ENCODE measurements around the gene C3AR1.
"Not testable (repeated sequence)": the region's sequence is repeated elsewhere in the genome, so short reads cannot be mapped to it uniquely, and the experiment has no call there.

C3AR1 gene

DNA sequence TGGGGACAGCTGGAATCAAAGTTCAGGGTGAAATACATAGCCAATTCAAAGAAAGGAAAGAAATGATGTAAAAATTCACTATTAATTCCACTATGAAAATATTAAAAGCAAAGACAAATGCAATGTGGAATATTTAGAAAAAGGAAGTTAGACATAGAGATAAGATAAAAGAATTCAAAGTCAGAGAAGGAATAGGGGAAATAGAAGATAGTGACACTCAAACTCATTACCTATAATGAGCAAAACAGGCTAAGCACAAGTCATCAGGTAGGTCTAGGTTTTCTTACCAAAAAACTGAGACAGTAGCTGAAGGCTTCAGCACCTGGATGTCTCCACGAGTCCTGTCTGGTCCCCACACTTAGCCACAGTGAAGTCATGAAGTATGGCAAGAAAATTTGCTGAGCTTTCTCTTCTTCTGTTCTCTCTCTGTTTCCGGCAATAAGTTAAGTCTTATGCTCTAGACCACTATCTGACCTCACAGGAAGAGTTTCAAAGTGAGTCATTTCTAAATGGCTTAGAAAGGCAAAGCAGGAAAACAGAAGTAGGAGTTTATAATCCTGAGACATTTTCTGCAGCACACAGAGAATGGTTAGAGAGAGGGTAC lies at the start of gene C3AR1:
TSS of gene C3AR1 (minus strand) at position 369 of the 604 bp plus-strand sequence. CDS start 6,174 bp downstream, outside the sequence.
- no peak for DNase-seq (ENCODE audit: low read depth in 2 of 2)

- not testable (repeated sequence) for DNase-seq (ENCODE audit: low read depth in 2 of 2)
These were observed 47.0 kb upstream of the C3AR1 start for GRCh38 chr12:8113117-8113516.

- peak; percentile 53 to 55 for DNase-seq (ENCODE audit: low read depth in 2 of 2)
These were observed 42.7 kb upstream of the C3AR1 start for GRCh38 chr12:8108808-8109398.

GRCh38 chr12:8099235-8099634 lies 33.1 kb upstream of the C3AR1 start:
- DNase-seq (ENCODE audit: low read depth in 2 of 2): no peak

DNA sequence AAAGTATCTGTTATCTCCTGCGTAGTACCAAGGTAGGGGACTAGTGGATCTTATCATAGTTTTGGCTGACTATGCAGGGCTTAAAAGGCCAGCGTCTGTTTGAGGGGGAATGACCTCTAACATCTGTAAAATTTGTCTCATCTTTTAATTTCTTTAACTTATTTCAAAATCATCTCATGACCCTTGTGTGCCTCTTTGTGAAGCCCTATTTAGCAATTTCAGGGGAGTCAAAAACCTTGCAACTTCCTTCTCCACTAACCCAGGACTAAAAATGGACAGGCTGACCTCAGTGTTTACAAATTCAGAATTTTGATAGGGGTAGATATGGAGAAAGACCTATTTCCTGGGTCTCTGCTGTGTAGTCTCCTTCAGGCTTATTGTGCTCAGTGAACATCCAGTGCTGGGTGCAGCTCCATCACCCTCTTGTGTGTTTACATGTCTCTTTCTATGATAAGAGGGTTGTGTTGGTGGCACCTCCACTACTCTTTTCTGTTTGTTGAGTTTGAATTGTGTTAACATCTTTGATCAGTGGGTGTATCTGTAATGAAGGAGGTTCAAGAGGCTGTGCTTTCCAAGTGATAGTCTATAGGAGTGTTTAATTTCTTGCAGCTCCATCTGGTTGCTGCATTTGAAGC lies 30.2 kb upstream of the C3AR1 start:
- DNase-seq (ENCODE audit: low read depth in 2 of 2): no peak

- DNase-seq (ENCODE audit: low read depth in 2 of 2): no peak
These were observed 27.1 kb upstream of the C3AR1 start for GRCh38 chr12:8093291-8093690.

DNA sequence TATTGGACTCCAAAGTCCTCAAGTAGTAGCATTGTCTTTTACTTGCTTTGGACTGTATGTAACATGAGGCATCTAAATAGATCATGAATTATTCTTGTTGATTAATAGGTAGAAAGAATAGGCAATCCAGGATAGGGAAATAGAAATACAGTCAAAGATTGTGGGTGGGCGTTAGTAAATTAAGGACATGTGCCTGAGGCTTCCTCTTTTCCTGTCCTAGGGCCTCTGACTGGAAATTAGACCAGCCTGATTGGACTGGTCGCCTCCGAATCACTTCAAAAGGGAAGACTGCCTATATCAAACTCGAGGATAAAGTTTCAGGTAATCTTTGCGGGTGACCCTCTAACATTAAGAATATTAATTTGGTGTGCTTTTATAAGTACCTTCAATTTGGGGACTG lies 23.6 kb upstream of the C3AR1 start:
- DNase-seq (ENCODE audit: low read depth in 2 of 2): no peak

DNA sequence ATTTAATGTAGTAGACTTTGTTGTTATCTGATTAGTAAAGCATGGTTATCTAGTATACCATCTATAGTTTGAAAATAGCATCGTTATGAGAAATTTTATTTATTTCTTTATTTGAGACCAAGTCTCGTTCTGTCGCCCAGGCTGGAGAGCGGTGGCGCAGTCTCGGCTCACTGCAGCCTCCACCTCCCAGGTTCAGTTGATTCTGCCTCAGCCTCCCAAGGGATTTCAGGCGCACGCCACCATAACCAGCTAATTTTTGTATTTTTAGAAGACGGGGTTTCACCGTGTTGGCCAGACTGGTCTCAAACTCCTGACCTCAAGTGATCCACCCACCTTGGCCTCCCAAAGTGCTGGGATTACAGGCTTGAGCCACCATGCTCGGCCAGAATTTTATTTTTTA lies 23.1 kb upstream of the C3AR1 start:
- not testable (repeated sequence) for DNase-seq (ENCODE audit: low read depth in 2 of 2)

DNA sequence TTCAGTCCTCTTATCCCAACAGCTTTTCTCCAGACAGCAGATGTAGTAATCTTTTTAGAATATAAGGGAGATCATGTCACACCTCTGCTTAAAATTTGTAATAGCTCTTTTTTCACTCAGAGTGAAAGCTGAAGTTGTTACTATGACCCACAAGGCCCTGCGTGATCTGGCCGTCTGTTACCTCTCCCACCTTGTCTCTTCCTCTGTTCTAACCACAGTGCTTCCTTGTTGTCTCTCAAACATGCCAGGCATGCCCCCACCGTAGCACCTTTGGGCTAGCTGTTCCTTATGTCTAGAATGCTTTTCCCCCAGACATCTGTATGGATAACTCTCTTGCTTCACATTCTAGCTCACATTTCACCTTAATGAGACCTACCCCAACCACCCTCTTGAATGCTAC lies 22.4 kb upstream of the C3AR1 start:
- no peak for DNase-seq (ENCODE audit: low read depth in 2 of 2)

DNA sequence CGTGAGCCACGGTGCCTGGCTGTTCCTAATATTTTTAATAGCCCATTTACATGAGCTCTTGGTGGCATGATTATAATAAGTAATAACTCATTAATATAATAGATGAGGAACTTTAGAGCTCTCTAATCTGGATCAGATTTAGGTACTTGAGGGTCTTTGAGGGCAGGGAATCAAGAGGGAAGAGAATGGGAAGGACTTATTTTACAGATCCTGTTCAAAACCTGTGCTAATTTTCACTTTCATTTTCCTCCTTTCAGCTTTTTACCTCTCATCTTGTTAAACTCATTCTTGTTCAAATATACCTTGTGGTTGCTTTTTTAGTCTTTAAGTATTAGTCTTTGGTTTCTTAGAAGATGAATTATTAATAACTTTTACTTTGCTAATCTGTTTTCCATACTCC lies 21.5 kb upstream of the C3AR1 start:
- DNase-seq (ENCODE audit: low read depth in 2 of 2): no peak

DNA sequence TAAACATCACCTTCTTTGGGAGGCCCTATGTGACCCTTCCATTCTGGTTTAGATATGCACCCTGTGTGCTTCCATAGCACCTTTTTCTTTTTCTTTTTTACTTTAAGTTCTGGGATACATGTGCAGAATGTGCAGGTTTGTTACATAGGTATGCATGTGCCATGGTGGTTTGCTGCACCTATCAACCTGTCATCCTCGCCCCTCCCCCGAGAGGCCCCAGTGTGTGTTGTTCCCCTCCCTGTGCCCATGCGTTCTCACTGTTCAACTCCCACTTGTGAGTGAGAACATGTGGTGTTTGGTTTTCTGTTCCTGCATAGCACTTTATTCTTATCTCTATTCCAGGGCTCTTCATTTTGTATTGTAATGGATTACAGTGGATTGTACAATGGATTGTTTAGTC lies 18.2 kb upstream of the C3AR1 start:
- DNase-seq (ENCODE audit: low read depth in 2 of 2): not testable (repeated sequence)

GRCh38 chr12:8082808-8083100 lies 16.6 kb upstream of the C3AR1 start:
- no peak for DNase-seq (ENCODE audit: low read depth in 2 of 2)

- no peak for DNase-seq (ENCODE audit: low read depth in 2 of 2)
These were observed 15.2 kb upstream of the C3AR1 start for GRCh38 chr12:8081251-8081920.

- no peak for DNase-seq (ENCODE audit: low read depth in 2 of 2)
These were observed 14.0 kb upstream of the C3AR1 start for GRCh38 chr12:8080120-8080519.

- no peak for DNase-seq (ENCODE audit: low read depth in 2 of 2)
These were observed 12.8 kb upstream of the C3AR1 start for GRCh38 chr12:8078916-8079315.

DNA sequence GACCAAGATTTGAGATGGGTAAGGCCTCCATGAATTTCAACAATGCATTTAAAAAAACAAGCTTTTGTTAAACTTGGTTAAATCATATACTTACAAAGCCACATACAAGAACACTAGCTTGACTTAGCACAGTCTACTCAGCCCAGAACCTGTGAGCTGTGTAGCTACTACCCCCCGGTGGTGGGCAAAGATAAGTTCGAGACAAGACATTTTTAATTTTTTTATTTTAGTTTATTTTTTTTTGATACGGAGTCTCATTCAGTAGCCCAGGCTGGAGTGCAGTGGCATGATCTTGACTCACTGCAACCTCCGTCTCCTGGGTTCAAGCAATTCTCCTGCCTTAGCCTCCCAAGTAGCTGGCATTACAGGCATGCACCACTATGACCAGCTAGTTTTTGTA lies 12.2 kb upstream of the C3AR1 start:
- peak in 1 of 2 donors; percentile 35 for DNase-seq (ENCODE audit: low read depth in 2 of 2)

DNA sequence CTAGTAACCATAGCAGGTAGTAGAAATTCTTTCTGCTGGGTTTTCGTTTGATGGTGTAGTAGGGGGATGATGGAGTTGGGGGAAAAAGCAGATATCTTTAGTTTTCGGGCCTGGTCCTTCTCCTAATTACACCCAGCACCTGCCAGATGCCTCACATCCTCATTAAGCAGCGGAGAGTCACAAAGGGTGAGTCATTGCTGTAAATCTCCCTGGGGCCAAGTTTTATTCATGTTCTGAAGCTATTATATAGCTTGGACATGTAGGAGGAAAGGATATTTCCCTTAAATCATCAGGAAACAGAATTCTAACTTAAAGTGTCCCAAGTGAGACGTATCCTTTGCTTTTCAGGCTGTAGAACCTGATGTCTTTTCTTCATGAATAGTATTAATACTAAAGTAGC lies 11.0 kb upstream of the C3AR1 start:
- no peak for DNase-seq (ENCODE audit: low read depth in 2 of 2)

GRCh38 chr12:8076366-8076765 lies 10.2 kb upstream of the C3AR1 start:
- no peak for DNase-seq (ENCODE audit: low read depth in 2 of 2)

DNA sequence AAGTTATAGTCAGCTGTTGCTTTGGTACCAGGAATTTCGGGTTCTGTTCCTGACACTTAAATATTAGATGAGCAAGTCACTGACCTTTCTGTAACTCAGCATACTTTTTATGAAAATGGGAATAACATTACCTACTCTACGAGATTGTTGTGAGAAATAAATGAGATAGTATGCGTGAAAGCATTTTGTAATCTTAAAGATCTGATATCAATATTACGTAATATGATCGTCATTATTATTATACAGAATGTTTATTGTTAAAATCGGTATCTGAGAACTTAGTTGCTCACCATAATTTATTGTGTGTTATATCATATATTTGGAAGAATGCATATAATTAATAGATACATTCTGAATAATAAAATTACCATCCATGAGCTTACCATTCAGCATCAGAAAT lies 9.8 kb upstream of the C3AR1 start:
- no peak for DNase-seq (ENCODE audit: low read depth in 2 of 2)

- not testable (repeated sequence) for DNase-seq (ENCODE audit: low read depth in 2 of 2)
These were observed 5.7 kb upstream of the C3AR1 start for GRCh38 chr12:8071820-8072219.

DNA sequence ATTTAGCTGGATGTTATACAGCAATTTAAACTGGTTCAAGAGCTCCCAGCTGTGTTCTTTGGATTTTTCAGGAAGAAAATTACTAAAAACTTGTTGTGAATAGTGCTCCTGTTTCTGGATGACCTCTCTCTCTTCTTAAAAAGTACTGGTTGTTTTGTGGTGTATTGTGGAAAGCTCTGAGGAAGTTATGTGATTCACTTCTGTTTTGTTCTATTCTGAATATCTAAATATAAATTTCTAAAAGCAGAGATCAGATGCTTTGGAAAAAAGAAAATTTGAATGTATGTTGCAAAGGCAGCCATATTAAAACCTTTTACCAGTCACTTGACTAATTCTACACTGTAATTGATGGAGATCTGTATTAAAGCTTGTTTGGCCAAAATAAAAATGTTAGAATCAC lies 3.4 kb upstream of the C3AR1 start:
- no peak for DNase-seq (ENCODE audit: low read depth in 2 of 2)

GRCh38 chr12:8064131-8064530 lies 2.0 kb downstream of the C3AR1 start:
- no peak for DNase-seq (ENCODE audit: low read depth in 2 of 2)

DNA sequence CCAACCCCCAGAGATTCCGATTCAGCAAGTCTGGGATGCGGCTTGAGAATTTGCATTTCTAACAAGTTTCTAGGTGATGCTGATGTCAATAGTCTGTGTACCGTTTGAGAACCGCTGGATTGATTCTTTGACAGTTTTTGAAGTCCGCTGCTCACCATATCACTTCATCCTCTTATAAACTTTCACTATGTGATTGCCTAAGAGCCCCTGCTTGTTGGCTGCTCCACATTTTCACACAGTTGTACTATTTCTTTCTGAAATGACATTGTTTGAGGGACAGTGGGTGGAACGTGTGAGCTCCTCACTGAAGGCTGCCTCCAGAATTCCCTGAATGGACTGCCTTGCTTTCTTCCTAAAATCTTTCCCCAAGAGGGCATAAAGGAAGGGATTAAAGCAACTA lies 7.7 kb downstream of the C3AR1 start:
- DNase-seq (ENCODE audit: low read depth in 2 of 2): no peak
